D721Med (cell line): Measurements from ENCODE around the gene LTF.
"Not testable (repeated sequence)": the region's sequence is repeated elsewhere in the genome, so short reads cannot be mapped to it uniquely, and the experiment has no call there.

Source experiments
- DNase-seq: peaks from one replicate; pipeline ENCODE4 v3.0.0; 2011; ENCODE audit warnings: low spot score; ENCODE audit not compliant: insufficient read length
- FAIRE-seq: peaks from 2 replicates; lab custom pipeline; 2011; peaks lifted over from hg19 to GRCh38; lab: Jason Lieb, UNC
- TF ChIP-seq, protein P1 (sequence below): IDR thresholded peaks from 2 replicates; pipeline ENCODE4 v1.5.1; 2012; ENCODE audit warnings: mild to moderate bottlenecking, control low read depth; ENCODE audit not compliant: insufficient read depth; ENCODE audit errors: missing control alignments

The LTF gene

GRCh38 chr3:46438831-46439230 lies 25.9 kb downstream of the LTF start:
- FAIRE-seq (no peak), DNase-seq (no peak)
- TF ChIP-seq, protein P1, sequence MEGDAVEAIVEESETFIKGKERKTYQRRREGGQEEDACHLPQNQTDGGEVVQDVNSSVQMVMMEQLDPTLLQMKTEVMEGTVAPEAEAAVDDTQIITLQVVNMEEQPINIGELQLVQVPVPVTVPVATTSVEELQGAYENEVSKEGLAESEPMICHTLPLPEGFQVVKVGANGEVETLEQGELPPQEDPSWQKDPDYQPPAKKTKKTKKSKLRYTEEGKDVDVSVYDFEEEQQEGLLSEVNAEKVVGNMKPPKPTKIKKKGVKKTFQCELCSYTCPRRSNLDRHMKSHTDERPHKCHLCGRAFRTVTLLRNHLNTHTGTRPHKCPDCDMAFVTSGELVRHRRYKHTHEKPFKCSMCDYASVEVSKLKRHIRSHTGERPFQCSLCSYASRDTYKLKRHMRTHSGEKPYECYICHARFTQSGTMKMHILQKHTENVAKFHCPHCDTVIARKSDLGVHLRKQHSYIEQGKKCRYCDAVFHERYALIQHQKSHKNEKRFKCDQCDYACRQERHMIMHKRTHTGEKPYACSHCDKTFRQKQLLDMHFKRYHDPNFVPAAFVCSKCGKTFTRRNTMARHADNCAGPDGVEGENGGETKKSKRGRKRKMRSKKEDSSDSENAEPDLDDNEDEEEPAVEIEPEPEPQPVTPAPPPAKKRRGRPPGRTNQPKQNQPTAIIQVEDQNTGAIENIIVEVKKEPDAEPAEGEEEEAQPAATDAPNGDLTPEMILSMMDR, result no peak

DNA sequence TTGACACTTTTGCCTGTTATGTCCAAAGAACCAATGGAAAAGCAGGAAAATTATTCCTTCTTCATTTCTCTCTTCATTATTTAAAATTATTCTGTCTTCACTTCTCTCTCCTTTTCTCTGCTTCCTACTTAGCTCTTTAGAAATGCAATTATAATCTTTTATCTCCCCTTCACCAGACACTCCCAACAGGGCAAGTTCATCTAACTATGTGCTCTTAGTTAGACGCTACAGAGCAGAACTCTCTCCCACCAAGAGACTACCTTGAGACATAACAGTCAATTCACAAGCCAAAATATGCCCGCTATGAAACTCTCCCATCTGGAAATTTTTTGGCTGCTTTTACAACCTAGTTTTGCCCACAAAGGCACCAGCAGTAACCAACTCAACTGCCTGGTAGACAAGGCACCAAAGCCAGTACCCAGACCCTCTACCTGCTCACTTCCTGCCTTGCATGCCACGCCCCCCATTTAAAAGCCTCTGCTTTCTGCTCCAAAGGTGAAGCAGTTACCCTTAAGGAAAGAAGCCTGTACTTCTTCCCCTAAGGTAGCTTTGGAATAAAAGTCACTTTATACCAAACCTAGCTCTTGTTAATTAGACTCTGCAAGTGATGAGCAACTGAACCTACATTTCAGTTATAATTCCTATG lies 29.5 kb downstream of the LTF start:
- FAIRE-seq, result no peak
- TF ChIP-seq, protein P1, result no peak
- no peak for DNase-seq

DNA sequence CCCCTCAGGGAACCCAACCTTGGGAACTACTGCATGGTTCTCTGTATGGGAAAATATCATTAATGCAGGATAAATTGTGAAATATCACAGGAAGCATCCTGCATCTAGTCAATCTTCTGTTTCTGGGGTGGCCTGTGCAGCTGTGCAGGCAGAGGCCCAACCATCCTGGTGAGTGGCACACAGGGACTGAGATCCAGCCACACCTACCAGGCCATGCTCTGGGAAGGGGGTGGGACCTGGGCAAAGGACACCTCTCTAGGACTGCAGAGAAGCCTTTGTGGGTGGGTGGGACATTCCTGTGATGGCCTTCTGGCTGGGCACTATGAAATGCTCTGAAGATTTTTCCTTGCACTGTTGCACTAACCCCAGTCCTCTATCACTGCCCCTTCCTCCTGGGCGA lies 30.9 kb downstream of the LTF start:
- DNase-seq (no peak), FAIRE-seq (no peak)
- TF ChIP-seq, protein P1, result no peak

GRCh38 chr3:46433118-46433517 lies 31.6 kb downstream of the LTF start:
- not testable (repeated sequence) for DNase-seq, FAIRE-seq

DNA sequence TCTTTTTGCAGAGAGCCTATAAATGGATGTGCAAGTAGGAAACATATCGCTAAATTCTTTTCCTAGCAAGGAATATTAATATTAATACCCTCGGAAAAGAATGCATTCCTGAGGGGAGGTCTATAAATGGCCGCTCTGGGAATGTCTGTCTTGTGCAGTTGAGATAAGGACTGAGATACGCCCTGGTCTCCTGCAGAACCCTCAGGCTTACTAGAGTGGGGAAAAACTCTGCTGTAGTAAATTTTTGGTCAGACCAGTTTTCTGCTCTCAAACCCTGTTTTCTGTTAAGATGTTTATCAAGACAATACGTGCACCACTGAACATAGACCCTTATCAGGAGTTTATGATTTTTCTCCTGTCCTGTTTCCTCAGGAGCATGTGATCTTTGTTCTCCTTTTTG lies 32.8 kb downstream of the LTF start:
- not testable (repeated sequence) for FAIRE-seq

GRCh38 chr3:46430879-46431278 lies 33.8 kb downstream of the LTF start:
- not testable (repeated sequence) for DNase-seq, FAIRE-seq

More for the DNA sequence above, 32.8 kb downstream of the LTF start:
- not testable (repeated sequence) for DNase-seq

GRCh38 chr3:46429671-46430070 lies 35.0 kb downstream of the LTF start:
- FAIRE-seq (no peak), DNase-seq (no peak)
- TF ChIP-seq, protein P1, result no peak

DNA sequence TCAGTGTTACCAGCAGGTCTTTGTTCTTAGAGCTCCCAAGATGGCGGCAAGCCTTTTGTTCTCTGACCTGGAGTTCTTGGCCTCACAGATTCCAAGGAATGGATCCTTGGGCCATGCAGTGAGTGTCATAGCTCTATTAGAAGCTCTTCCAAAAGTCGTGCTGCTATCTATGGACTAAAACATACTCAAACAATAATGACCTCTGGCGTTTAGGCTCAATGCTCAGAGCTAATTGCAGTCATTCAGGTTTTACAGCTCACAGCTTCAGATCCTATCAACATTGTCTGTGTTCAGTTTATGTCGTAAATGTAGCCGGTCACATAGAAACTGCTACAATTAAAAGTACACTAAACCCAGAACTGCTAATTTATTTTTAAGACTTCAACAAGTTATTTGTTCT lies 35.5 kb downstream of the LTF start:
- TF ChIP-seq, protein P1, result no peak
- no peak for DNase-seq
- no peak for FAIRE-seq
